SU-DHL-6 (cell line): ENCODE results near the gene TTC6.

Experiments
- H2AFZ ChIP-seq: fragments of 200-600 bp; sonication (generic); 2 replicates; pipeline ENCODE4 v1.6.1; 2014; ENCODE audit warnings: low read depth, mild to moderate bottlenecking, moderate library complexity, mixed read lengths, antibody characterized with exemption, low read length; ENCODE audit not compliant: severe bottlenecking
- H3F3A ChIP-seq: fragments of 200-600 bp; shearing (Covaris generic); 2 replicates; pipeline ENCODE4 v1.6.0; 2016; ENCODE audit warnings: antibody characterized with exemption, mild to moderate bottlenecking; ENCODE audit not compliant: insufficient read depth
- H3K27ac ChIP-seq: fragments of 200-600 bp; sonication (generic); 2 replicates; pipeline ENCODE4 v1.5.1; 2016; ENCODE audit warnings: low read depth, mild to moderate bottlenecking, low read length, moderate library complexity, mixed read lengths
- H3K27me3 ChIP-seq: fragments of 200-600 bp; sonication (generic), shearing (Covaris generic); 2 replicates; pipeline ENCODE4 v1.6.0; 2014; ENCODE audit warnings: mild to moderate bottlenecking, low read length
- H3K36me3 ChIP-seq: fragments of 200-600 bp; sonication (generic); 2 replicates; pipeline ENCODE4 v1.6.1; 2014; ENCODE audit warnings: mild to moderate bottlenecking, low read length, mixed read lengths
- H3K4me2 ChIP-seq: fragments of 300-600, 200-600 bp; shearing (Covaris generic), sonication (generic); 2 replicates; pipeline ENCODE4 v1.6.0; 2014; ENCODE audit warnings: low read length, low read depth, mild to moderate bottlenecking; ENCODE audit not compliant: poor library complexity, severe bottlenecking
- H3K4me3 ChIP-seq: fragments of 200-600 bp; sonication (generic); 2 replicates; pipeline ENCODE4 v1.5.1; 2014; ENCODE audit warnings: antibody characterized with exemption, low read length, mild to moderate bottlenecking, mixed read lengths; ENCODE audit not compliant: insufficient read depth, poor library complexity, severe bottlenecking
- H3K79me2 ChIP-seq: fragments of 200-600 bp; sonication (generic); 2 replicates; pipeline ENCODE4 v1.6.1; 2014; ENCODE audit warnings: mild to moderate bottlenecking, low read length, moderate library complexity; ENCODE audit not compliant: insufficient read depth
- H3K9ac ChIP-seq: fragments of 200-600 bp; sonication (generic); 2 replicates; pipeline ENCODE4 v1.7.0; 2014; ENCODE audit warnings: mild to moderate bottlenecking, low read length
- H3K9me2 ChIP-seq: fragments of 200-600 bp; sonication (generic); replicated peaks from 2 replicates; pipeline ENCODE4 v1.6.1; 2014; ENCODE audit warnings: low read length; ENCODE audit not compliant: insufficient read depth
- H3K9me3 ChIP-seq: fragments of 200-600 bp; sonication (generic); 2 replicates; pipeline ENCODE4 v1.6.1; 2014; ENCODE audit warnings: low read length, mixed read lengths; ENCODE audit not compliant: insufficient read depth
- H4K20me1 ChIP-seq: fragments of 200-600 bp; sonication (generic); 2 replicates; pipeline ENCODE4 v1.6.1; 2014; ENCODE audit warnings: low read depth, mild to moderate bottlenecking, antibody characterized with exemption, low read length, moderate library complexity, mixed read lengths
- CTCF ChIP-seq: fragments of 200-600 bp; sonication (generic); IDR thresholded peaks from one replicate; pipeline ENCODE4 v1.5.1; 2017; ENCODE audit warnings: antibody characterized with exemption, mild to moderate bottlenecking, low read length, moderate library complexity; ENCODE audit not compliant: insufficient read depth, poor library complexity, severe bottlenecking
- EZH2phosphoT487 ChIP-seq: fragments of 200-600 bp; sonication (generic), shearing (Covaris generic); conservative IDR thresholded peaks from 2 replicates; pipeline ENCODE4 v1.6.1; 2018; ENCODE audit warnings: mild to moderate bottlenecking, antibody characterized with exemption, low read length, moderate library complexity, mixed read lengths

The TTC6 gene

GRCh38 chr14:37601865-37602264 is 6.4 kb downstream of the TTC6 start:
- Histone ChIP-seq H4K20me1 (no peaks in the 10 kb centered on the region), H3K9me2 (no peaks in the 10 kb centered on the region), H3K27ac (no peak overlapping the region), H3K9ac (no peak overlapping the region), H3K27me3 (no peaks in the 10 kb centered on the region), H3K79me2 (no peaks in the 10 kb centered on the region), H3K4me3 (no peak overlapping the region), H3K36me3 (no peaks in the 10 kb centered on the region), H3K9me3 (no peaks in the 10 kb centered on the region), H2AFZ (no peak overlapping the region), H3F3A (no peaks in the 10 kb centered on the region), H3K4me2 (no peak overlapping the region)
- TF ChIP-seq CTCF, result no peak
- TF ChIP-seq EZH2phosphoT487, result no peak

GRCh38 chr14:37602605-37603453 is 7.4 kb downstream of the TTC6 start:
- H3K27ac ChIP-seq, result no peak overlapping the region
- H3K9me2 ChIP-seq, result no peaks in the 10 kb centered on the region
- no peaks in the 10 kb centered on the region for H3K36me3 ChIP-seq
- no peak overlapping the region for H2AFZ ChIP-seq
- H3K27me3 ChIP-seq, result no peaks in the 10 kb centered on the region
- no peak overlapping the region for H3K4me3 ChIP-seq
- H3K4me2 ChIP-seq, result no peak overlapping the region
- TF ChIP-seq CTCF (no peak), EZH2phosphoT487 (no peak)
- H3F3A ChIP-seq, result no peaks in the 10 kb centered on the region
- H3K9me3 ChIP-seq, result no peaks in the 10 kb centered on the region
- no peaks in the 10 kb centered on the region for H3K79me2 ChIP-seq
- no peaks in the 10 kb centered on the region for H4K20me1 ChIP-seq
- no peak overlapping the region for H3K9ac ChIP-seq

- Histone ChIP-seq H3K4me2 (no peak overlapping the region), H2AFZ (no peak overlapping the region), H3K79me2 (no peaks in the 10 kb centered on the region), H3K9me3 (no peaks in the 10 kb centered on the region), H4K20me1 (no peaks in the 10 kb centered on the region), H3K9me2 (no peaks in the 10 kb centered on the region), H3K4me3 (no peak overlapping the region), H3F3A (no peaks in the 10 kb centered on the region), H3K27ac (no peak overlapping the region), H3K9ac (no peak overlapping the region), H3K27me3 (no peaks in the 10 kb centered on the region), H3K36me3 (no peaks in the 10 kb centered on the region)
- TF ChIP-seq EZH2phosphoT487, result no peak
- TF ChIP-seq CTCF, result no peak
Observed at GRCh38 chr14:37603688-37604251, 8.3 kb downstream of the TTC6 start.
